ENCODE measurements around the gene ZDHHC24.

Gene ZDHHC24

DNA sequence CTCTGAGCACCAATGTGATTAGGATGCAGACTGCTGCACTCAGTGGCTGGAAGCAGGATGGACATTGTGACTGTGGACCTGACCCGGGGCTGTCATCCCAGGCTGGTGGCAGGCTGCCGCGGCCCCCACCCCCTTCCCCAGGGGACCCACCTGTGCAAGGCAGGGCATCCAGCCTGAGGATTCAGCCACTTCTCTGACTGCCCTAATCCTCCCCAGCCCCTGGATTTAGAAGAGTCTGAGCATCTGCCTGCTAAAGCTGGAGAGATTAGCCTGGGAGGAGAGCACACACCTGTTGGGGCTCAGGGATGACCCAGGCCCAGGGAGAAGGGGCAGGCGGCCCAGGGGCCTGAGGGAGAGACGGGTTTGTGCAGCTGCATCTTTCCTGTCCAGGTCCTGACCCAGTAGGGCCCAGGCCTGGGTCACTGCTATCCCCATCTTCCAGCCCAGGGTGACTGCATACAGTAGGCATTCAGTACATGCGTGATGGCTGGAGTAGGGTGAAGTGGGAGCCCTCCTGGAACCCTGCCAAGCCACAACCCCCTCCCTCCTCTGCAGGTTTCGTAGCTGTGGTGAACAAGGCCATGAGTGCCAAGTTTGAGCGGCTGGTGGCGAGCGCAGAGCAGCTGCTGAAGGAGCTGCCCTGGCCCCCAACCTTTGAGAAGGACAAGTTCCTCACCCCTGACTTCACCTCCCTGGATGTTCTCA, 53.5 kb downstream of the ZDHHC24 start:
- peaks cover 44% of the 10 kb centered on the region for H3K36me3 ChIP-seq (ENCODE audit: control insufficient read depth, insufficient read depth, low read length)
- no peak for DNase-seq (ENCODE audit: extremely low read depth, insufficient read length)
- TF ChIP-seq, protein P1, sequence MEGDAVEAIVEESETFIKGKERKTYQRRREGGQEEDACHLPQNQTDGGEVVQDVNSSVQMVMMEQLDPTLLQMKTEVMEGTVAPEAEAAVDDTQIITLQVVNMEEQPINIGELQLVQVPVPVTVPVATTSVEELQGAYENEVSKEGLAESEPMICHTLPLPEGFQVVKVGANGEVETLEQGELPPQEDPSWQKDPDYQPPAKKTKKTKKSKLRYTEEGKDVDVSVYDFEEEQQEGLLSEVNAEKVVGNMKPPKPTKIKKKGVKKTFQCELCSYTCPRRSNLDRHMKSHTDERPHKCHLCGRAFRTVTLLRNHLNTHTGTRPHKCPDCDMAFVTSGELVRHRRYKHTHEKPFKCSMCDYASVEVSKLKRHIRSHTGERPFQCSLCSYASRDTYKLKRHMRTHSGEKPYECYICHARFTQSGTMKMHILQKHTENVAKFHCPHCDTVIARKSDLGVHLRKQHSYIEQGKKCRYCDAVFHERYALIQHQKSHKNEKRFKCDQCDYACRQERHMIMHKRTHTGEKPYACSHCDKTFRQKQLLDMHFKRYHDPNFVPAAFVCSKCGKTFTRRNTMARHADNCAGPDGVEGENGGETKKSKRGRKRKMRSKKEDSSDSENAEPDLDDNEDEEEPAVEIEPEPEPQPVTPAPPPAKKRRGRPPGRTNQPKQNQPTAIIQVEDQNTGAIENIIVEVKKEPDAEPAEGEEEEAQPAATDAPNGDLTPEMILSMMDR (IDR thresholded peaks at IDR 0.05; ENCODE audit: insufficient read depth, low read length, poor library complexity, severe bottlenecking) = no peak
- H3K4me3 ChIP-seq (replicated peaks; ENCODE audit: low read depth, low read length) = no peak overlapping the region
- no peaks in the 10 kb centered on the region for H3K27me3 ChIP-seq (replicated peaks; ENCODE audit: control insufficient read depth, insufficient read depth, low read length)

DNA sequence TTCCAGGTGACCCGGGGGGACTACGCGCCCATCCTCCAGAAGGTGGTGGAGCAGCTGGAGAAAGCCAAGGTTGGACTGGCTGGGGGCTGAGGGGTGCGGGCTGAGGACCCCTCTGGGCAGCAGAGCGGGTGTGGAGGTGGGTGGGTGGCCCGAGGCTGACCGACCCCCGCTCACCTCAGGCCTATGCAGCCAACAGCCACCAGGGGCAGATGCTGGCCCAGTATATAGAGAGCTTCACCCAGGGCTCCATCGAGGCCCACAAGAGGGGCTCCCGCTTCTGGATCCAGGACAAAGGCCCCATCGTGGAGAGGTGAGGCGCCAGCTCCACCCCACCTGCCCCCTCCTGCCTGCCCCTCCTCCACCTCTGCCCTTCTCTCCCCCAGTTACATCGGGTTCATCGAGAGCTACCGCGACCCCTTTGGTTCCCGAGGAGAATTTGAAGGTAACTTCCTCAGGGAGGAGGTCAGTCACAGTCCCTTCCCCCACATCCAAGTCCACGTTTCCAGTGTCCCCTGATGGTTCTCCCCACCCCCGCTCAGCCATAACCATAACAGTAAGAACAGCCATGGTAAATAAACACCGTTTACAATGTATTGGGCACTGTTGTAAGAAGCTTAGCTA, 54.4 kb downstream of the ZDHHC24 start:
- peaks cover 46% of the 10 kb centered on the region for H3K36me3 ChIP-seq (ENCODE audit: control insufficient read depth, insufficient read depth, low read length)

DNA sequence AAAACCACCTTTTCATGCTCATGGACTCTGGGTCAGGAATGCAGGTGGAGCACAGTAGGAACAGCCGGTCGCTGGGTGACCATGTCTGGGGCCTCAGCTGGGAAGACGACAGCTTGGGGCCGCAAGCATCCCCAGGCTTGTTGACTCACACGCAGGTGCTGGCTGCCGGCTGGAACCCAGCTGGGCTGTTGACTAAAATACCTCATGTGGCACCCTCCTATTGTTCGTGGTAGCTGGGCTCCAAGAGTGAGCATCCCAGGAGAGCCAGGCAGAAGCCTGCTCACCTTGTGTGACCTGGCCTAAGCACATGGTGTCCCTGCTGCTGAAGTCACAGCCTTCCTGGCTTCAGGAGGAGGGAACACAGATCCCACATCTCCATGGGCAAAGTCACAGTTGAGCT, 56.2 kb downstream of the ZDHHC24 start:
- H3K4me3 ChIP-seq (replicated peaks; ENCODE audit: low read depth, low read length) = no peak overlapping the region
- TF ChIP-seq, protein P1 (IDR thresholded peaks at IDR 0.05; ENCODE audit: insufficient read depth, low read length, poor library complexity, severe bottlenecking) = no peak
- H3K27me3 ChIP-seq (replicated peaks; ENCODE audit: control insufficient read depth, insufficient read depth, low read length) = no peaks in the 10 kb centered on the region
- DNase-seq (ENCODE audit: extremely low read depth, insufficient read length) = no peak
- peaks cover 49% of the 10 kb centered on the region for H3K36me3 ChIP-seq (ENCODE audit: control insufficient read depth, insufficient read depth, low read length)

More for the DNA sequence above, 54.4 kb downstream of the ZDHHC24 start:
- TF ChIP-seq, protein P1 (IDR thresholded peaks at IDR 0.05; ENCODE audit: insufficient read depth, low read length, poor library complexity, severe bottlenecking) = peak; percentile 34
- no peak overlapping the region for H3K4me3 ChIP-seq (replicated peaks; ENCODE audit: low read depth, low read length)
- H3K27me3 ChIP-seq (replicated peaks; ENCODE audit: control insufficient read depth, insufficient read depth, low read length) = no peaks in the 10 kb centered on the region
- no peak for DNase-seq (ENCODE audit: extremely low read depth, insufficient read length)

DNA sequence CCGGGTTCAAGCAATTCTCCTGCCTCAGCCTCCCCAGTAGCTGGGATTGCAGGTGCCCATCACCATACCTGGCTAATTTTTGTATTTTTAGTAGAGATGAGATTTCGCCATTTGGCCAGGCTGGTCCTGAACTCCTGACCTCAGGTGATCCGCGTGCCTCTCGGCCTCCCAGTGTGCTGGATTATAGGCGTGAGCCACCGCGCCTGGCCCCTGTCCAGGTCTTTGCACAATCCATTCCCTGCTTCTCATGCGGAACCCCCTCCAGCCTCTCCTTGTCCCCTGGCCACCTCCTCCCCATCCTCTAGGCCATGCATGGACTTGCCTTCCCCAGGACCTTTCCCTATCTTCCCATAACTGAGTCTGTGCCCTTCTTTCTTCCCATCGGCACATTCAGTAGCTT, 56.9 kb downstream of the ZDHHC24 start:
- Histone ChIP-seq H3K36me3 (ENCODE audit: control insufficient read depth, insufficient read depth, low read length) (peaks cover 46% of the 10 kb centered on the region), H3K4me3 (replicated peaks; ENCODE audit: low read depth, low read length) (no peak overlapping the region), H3K27me3 (replicated peaks; ENCODE audit: control insufficient read depth, insufficient read depth, low read length) (no peaks in the 10 kb centered on the region)
- TF ChIP-seq, protein P1 (IDR thresholded peaks at IDR 0.05; ENCODE audit: insufficient read depth, low read length, poor library complexity, severe bottlenecking) = no peak
- no peak for DNase-seq (ENCODE audit: extremely low read depth, insufficient read length)

DNA sequence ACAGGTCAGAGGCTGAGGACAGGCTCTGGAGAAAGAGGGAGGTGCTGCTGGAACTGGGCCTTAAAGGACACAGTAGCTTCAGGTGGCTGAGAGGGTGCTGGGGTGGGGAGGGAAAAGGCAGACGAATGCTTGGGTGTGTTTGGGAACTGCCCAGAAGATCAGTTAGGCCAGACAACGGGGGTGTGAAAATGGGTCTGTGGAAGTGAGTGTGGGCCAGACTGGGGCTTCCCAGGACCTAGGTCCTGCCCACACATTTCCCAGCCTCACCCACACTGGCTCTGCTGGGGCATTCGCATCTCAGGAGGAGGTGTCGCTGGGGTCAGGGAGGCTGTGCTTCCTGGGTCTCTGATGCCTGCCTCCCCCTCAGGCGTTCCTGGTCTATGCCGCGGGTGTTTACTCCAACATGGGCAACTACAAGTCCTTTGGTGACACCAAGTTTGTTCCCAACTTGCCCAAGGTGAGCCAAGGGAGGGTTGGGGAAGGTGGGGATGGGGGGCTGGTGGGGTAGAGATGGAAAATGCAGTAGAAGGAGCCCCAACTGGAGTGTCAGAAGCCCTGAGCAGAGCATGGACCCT, 61.0 kb downstream of the ZDHHC24 start:
- peaks cover 24% of the 10 kb centered on the region for H3K36me3 ChIP-seq (ENCODE audit: control insufficient read depth, insufficient read depth, low read length)

More for the DNA sequence above, 61.0 kb downstream of the ZDHHC24 start:
- TF ChIP-seq, protein P1 (IDR thresholded peaks at IDR 0.05; ENCODE audit: insufficient read depth, low read length, poor library complexity, severe bottlenecking) = no peak
- Histone ChIP-seq H3K27me3 (replicated peaks; ENCODE audit: control insufficient read depth, insufficient read depth, low read length) (no peaks in the 10 kb centered on the region), H3K4me3 (replicated peaks; ENCODE audit: low read depth, low read length) (no peak overlapping the region)
- DNase-seq (ENCODE audit: extremely low read depth, insufficient read length) = no peak
